K562 (cell line): Measurements from ENCODE around the gene ZCCHC14. TPM values are rescaled to one million over a fixed set of nuclear protein-coding genes. Genes with fewer than 3 reads are reported as not detected.

Experiments used
- CHD4 ChIP-seq: fragments of 200-600 bp; sonication (generic); IDR thresholded peaks from 3 replicates; pipeline ENCODE4 v1.6.1; 2012; ENCODE audit warnings: low read depth, mild to moderate bottlenecking, mixed read lengths, low read length, inconsistent platforms; ENCODE audit not compliant: insufficient read depth, insufficient replicate concordance, poor library complexity, severe bottlenecking
- CTBP1 ChIP-seq: fragments of 450-650 bp; IDR thresholded peaks from 2 replicates; pipeline ENCODE4 v1.6.1; 2016; ENCODE audit warnings: borderline replicate concordance
- HEY1 ChIP-seq: fragments of 250-450 bp; sonication (Bioruptor Pico); IDR thresholded peaks from 2 replicates; pipeline ENCODE4 v1.5.0; 2020; ENCODE audit warnings: mild to moderate bottlenecking, moderate library complexity, borderline replicate concordance
- HLTF ChIP-seq: fragments of 450-650 bp; IDR thresholded peaks from 2 replicates; pipeline ENCODE4 v1.6.1; 2016
- HNRNPK ChIP-seq: fragments of 200-400 bp; formaldehyde crosslinking; IDR thresholded peaks from one replicate; pipeline ENCODE4 v1.6.1; 2018; ENCODE audit warnings: mild to moderate bottlenecking, low read depth, low read length; ENCODE audit not compliant: poor library complexity, severe bottlenecking
- ILK ChIP-seq: fragments of 450-650 bp; IDR thresholded peaks from 2 replicates; pipeline ENCODE4 v1.6.1; 2016; ENCODE audit warnings: missing genetic modification characterization, low read depth, mild to moderate bottlenecking, missing compliant biosample characterization, moderate library complexity, borderline replicate concordance
- KAT8 ChIP-seq: fragments of 450-650 bp; IDR thresholded peaks from 2 replicates; pipeline ENCODE4 v1.6.1; 2016; ENCODE audit warnings: low read depth, mild to moderate bottlenecking
- MEF2D ChIP-seq: conservative IDR thresholded peaks from 2 replicates; pipeline ENCODE4 v1.6.1; 2016; ENCODE audit warnings: low read depth, missing genetic modification characterization, missing compliant biosample characterization
- MTF1 ChIP-seq: fragments of 250-450 bp; sonication (Bioruptor Pico); IDR thresholded peaks from 2 replicates; pipeline ENCODE4 v1.9.0; 2021; ENCODE audit warnings: moderate library complexity, mild to moderate bottlenecking, inconsistent platforms, borderline replicate concordance
- NFXL1 ChIP-seq: fragments of 450-650 bp; formaldehyde crosslinking; IDR thresholded peaks from 2 replicates; pipeline ENCODE4 v1.4.0; 2021; ENCODE audit warnings: mild to moderate bottlenecking
- NR2C2 ChIP-seq, 2 experiments: fragments of 200-800 bp in 1 of 2; sonication (Bioruptor generic) in 1 of 2; sonication (generic) in 1 of 2; formaldehyde crosslinking in 1 of 2; IDR thresholded peaks; 2 replicates each; pipeline versions ENCODE4 v1.6.1 to v1.8.0; 2016 to 2022; ENCODE audit warnings: mild to moderate bottlenecking in 1 of 2, missing compliant biosample characterization in 1 of 2, missing genetic modification characterization in 1 of 2, missing genetic modification reagents in 1 of 2
- POLR2B ChIP-seq: fragments of 450-650 bp; IDR thresholded peaks from 2 replicates; pipeline ENCODE4 v1.6.1; 2018; ENCODE audit warnings: low read depth; ENCODE audit not compliant: partially characterized antibody
- RBM25 ChIP-seq: fragments of 200-400 bp; formaldehyde crosslinking; IDR thresholded peaks from 2 replicates; pipeline ENCODE4 v1.6.1; 2018; ENCODE audit warnings: low read length, low read depth, moderate library complexity; ENCODE audit not compliant: severe bottlenecking
- SAFB2 ChIP-seq: fragments of 200-400 bp; formaldehyde crosslinking; IDR thresholded peaks from 2 replicates; pipeline ENCODE4 v1.6.1; 2018; ENCODE audit warnings: borderline replicate concordance, low read length, low read depth, moderate library complexity; ENCODE audit not compliant: severe bottlenecking
- ZFP36 ChIP-seq: fragments of 150-350 bp; IDR thresholded peaks from 2 replicates; pipeline ENCODE4 v1.6.1; 2018; ENCODE audit warnings: low read length, low read depth; ENCODE audit not compliant: partially characterized antibody
- ZNF280B ChIP-seq: fragments of 250-450 bp; sonication (Bioruptor Pico); IDR thresholded peaks from 2 replicates; pipeline ENCODE4 v1.5.1; 2021; ENCODE audit warnings: mild to moderate bottlenecking
- ZNF324 ChIP-seq: fragments of 250-450 bp; sonication (Bioruptor Pico); IDR thresholded peaks from 2 replicates; pipeline ENCODE4 v1.4.0; 2020; ENCODE audit warnings: mild to moderate bottlenecking
- ZNF347 ChIP-seq: fragments of 450-650 bp; formaldehyde crosslinking; IDR thresholded peaks from 2 replicates; pipeline ENCODE4 v1.4.0; 2020; ENCODE audit warnings: low read depth, mild to moderate bottlenecking, moderate library complexity
- ZNF644 ChIP-seq: fragments of 200-800 bp; sonication (Bioruptor generic); IDR thresholded peaks from 2 replicates; pipeline ENCODE4 v1.6.1; 2016; ENCODE audit warnings: low read depth, missing genetic modification characterization, missing compliant biosample characterization
- polyA plus RNA-seq, 8 experiments: library from polyadenylated mRNA; depleted of rRNA in 4 of 8; stranded (reverse) in 5 of 8; unstranded in 3 of 8; fragments of >200 nt; fragmentation: Nextera tagmentation in 2 of 8; fragmentation: Illumina TruSeq in 1 of 8; extraction: Ambion mirVana in 2 of 8; extraction: Trizol in 1 of 8; gene quantifications; 2 replicates each; pipeline versions ENCODE4 v1.2.1 to v1.2.3, GENCODE V29; 2011 to 2014; ENCODE audit warnings: inconsistent platforms in 1 of 8, missing spikeins in 1 of 8
- total RNA-seq, 7 experiments: library from RNA; depleted of rRNA in 6 of 7; stranded (reverse); fragments of >200 nt in 6 of 7; fragmentation: Illumina TruSeq in 2 of 7; extraction: Trizol in 2 of 7; gene quantifications; 2 replicates each; pipeline versions ENCODE4 v1.2.1 to v1.2.3, GENCODE V29; 2011 to 2021; ENCODE audit warnings: low replicate concordance in 1 of 7
- TF ChIP-seq, protein P1 (sequence below): fragments of 250-450 bp; sonication (Bioruptor Pico); IDR thresholded peaks from 2 replicates; pipeline ENCODE4 v1.4.0; 2020; ENCODE audit warnings: mild to moderate bottlenecking
- TF ChIP-seq, protein P2 (sequence below), 2 experiments: fragments of 200-800 bp in 1 of 2; sonication (Bioruptor generic) in 1 of 2; sonication (generic) in 1 of 2; formaldehyde crosslinking in 1 of 2; IDR thresholded peaks in 1 of 2; conservative IDR thresholded peaks in 1 of 2; 2 replicates each; pipeline versions ENCODE4 v1.5.0 to v1.6.1; 2016 to 2020; ENCODE audit warnings: missing compliant biosample characterization in 1 of 2, missing genetic modification characterization in 1 of 2, missing genetic modification reagents in 1 of 2
- TF ChIP-seq, protein P3 (sequence below): sonication (generic); formaldehyde crosslinking; IDR thresholded peaks from 2 replicates; pipeline ENCODE4 v1.5.0; 2020; ENCODE audit warnings: missing genetic modification reagents

Gene ZCCHC14
- total and polyA plus RNA-seq, 9 of the 15 experiments (the other 6 are each of a cell fraction or from before 2014, with no cell fraction given) = 1.5 to 12.4 (median 2.9) TPM

DNA sequence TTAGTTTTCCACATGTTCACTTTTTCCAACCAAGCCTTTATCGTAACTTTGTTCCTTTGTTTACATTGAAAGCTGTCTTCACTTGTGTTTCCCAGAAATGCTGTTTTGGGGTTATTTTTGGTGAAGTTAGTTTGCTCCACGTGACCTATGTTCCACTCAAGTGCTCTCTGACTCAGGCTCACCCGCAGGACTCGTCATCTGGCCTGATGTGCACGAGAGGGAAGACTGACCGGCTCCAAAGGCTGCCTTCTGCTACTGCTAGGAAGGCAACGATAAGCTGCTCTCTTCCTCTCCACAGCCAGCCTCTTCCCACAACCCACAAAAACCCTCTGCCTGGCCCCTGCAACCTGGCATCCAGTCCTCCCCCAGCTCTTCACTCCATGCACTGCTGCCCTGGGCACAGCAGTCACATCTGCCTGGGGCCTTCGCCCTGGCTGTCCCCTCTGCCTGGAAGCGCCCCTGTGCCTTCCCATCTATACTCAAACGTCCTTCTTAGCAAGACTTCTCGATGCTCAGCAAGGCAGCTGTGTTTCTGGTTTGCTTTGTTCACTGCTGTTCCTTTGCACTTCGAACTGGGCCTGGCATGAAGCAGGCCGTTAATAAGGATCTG is 28.0 kb downstream of the ZCCHC14 start (continued):
- TF ChIP-seq, protein P1, sequence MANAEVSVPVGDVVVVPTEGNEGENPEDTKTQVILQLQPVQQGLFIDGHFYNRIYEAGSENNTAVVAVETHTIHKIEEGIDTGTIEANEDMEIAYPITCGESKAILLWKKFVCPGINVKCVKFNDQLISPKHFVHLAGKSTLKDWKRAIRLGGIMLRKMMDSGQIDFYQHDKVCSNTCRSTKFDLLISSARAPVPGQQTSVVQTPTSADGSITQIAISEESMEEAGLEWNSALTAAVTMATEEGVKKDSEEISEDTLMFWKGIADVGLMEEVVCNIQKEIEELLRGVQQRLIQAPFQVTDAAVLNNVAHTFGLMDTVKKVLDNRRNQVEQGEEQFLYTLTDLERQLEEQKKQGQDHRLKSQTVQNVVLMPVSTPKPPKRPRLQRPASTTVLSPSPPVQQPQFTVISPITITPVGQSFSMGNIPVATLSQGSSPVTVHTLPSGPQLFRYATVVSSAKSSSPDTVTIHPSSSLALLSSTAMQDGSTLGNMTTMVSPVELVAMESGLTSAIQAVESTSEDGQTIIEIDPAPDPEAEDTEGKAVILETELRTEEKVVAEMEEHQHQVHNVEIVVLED (CRISPR knock-in tag) = no peak
- TF ChIP-seq POLR2B = no peak
- no peak for TF ChIP-seq HLTF
- TF ChIP-seq, protein P2, sequence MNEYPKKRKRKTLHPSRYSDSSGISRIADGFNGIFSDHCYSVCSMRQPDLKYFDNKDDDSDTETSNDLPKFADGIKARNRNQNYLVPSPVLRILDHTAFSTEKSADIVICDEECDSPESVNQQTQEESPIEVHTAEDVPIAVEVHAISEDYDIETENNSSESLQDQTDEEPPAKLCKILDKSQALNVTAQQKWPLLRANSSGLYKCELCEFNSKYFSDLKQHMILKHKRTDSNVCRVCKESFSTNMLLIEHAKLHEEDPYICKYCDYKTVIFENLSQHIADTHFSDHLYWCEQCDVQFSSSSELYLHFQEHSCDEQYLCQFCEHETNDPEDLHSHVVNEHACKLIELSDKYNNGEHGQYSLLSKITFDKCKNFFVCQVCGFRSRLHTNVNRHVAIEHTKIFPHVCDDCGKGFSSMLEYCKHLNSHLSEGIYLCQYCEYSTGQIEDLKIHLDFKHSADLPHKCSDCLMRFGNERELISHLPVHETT (CRISPR knock-in tag; conservative IDR thresholded peaks at IDR 0.05 in 1 of 2, IDR thresholded peaks at IDR 0.05 in 1 of 2) = no peak; a peak in 1 of 4 replicates
- no peak for TF ChIP-seq SAFB2
- TF ChIP-seq MTF1 (CRISPR knock-in tag) = no peak
- 0 out of 2 replicates have a peak, but pooled peaks have one; percentile 39 for TF ChIP-seq HEY1
- TF ChIP-seq KAT8 = no peak
- TF ChIP-seq ZNF347 (CRISPR knock-in tag) = no peak
- no peak for TF ChIP-seq ZFP36
- no peak for TF ChIP-seq CHD4
- no peak for TF ChIP-seq ILK
- no peak; the same call in 1 of the 2 replicates for TF ChIP-seq CTBP1
- TF ChIP-seq, protein P3, sequence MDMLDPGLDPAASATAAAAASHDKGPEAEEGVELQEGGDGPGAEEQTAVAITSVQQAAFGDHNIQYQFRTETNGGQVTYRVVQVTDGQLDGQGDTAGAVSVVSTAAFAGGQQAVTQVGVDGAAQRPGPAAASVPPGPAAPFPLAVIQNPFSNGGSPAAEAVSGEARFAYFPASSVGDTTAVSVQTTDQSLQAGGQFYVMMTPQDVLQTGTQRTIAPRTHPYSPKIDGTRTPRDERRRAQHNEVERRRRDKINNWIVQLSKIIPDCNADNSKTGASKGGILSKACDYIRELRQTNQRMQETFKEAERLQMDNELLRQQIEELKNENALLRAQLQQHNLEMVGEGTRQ = peak; percentile 94
- no peak for TF ChIP-seq ZNF280B (CRISPR knock-in tag)
- no peak for TF ChIP-seq HNRNPK
- no peak for TF ChIP-seq NR2C2 (CRISPR knock-in tag; IDR thresholded peaks at IDR 0.05)
- TF ChIP-seq NR2C2 (tag; IDR thresholded peaks at IDR 0.05) = peak; percentile 59; the same call in 1 of the 2 replicates
- TF ChIP-seq ZNF644 = peak; percentile 42; the same call in 1 of the 2 replicates
- TF ChIP-seq NFXL1 = no peak
- TF ChIP-seq ZNF324 = 0 out of 2 replicates have a peak, but pooled peaks have one; percentile 7
- TF ChIP-seq MEF2D (tag) = peak; percentile 90
- TF ChIP-seq RBM25 = no peak
